OCI-LY1 (cell line): Measurements from ENCODE around the gene EID2.

Experiments
- CTCF ChIP-seq: fragments of 200-600 bp; sonication (generic), shearing (Covaris generic); IDR thresholded peaks from 2 replicates; pipeline ENCODE4 v1.5.1; 2017; ENCODE audit warnings: mild to moderate bottlenecking, antibody characterized with exemption, low read length, moderate library complexity, mixed read lengths
- EZH2 ChIP-seq: fragments of 200-600 bp; sonication (generic), shearing (Covaris generic); IDR thresholded peaks from 2 replicates; pipeline ENCODE4 v1.8.0; 2017; ENCODE audit warnings: borderline replicate concordance, mixed run types, mild to moderate bottlenecking, antibody characterized with exemption, low read length, moderate library complexity, mixed read lengths

- TF ChIP-seq EZH2 (no peak), CTCF (no peak)
Measured at GRCh38 chr19:39506598-39506943, 33.4 kb downstream of the EID2 start.
